HG03045 (cell line): ENCODE results near the gene KRT31.
"Not testable (repeated sequence)": the region's sequence is repeated elsewhere in the genome, so short reads cannot be mapped to it uniquely, and the experiment has no call there.

ENCODE experiments used
- ATAC-seq: cut with Tn5 transposase; IDR thresholded peaks from one replicate; pipeline ENCODE4 v1.9.1; 2021; ENCODE audit warnings: mild to moderate bottlenecking, moderate library complexity; ENCODE audit not compliant: unreplicated experiment

The KRT31 gene

GRCh38 chr17:41392278-41392677 lies 5.1 kb downstream of the KRT31 start:
- no peak for ATAC-seq

- no peak for ATAC-seq
Observed at GRCh38 chr17:41391535-41391934, 5.9 kb downstream of the KRT31 start.

- no peak for ATAC-seq
Observed at GRCh38 chr17:41390411-41390938, 6.9 kb downstream of the KRT31 start.

GRCh38 chr17:41387670-41388069 lies 9.7 kb downstream of the KRT31 start:
- no peak for ATAC-seq

GRCh38 chr17:41386227-41386626 lies 11.2 kb downstream of the KRT31 start:
- ATAC-seq, result no peak

- ATAC-seq, result no peak
Observed at GRCh38 chr17:41383690-41384089, 13.7 kb downstream of the KRT31 start.

- ATAC-seq, result no peak
Observed at GRCh38 chr17:41382394-41382793, 15.0 kb downstream of the KRT31 start.

GRCh38 chr17:41381943-41382342 lies 15.5 kb downstream of the KRT31 start, which contains the start of gene KRT34:
Gene KRT34 (minus strand): TSS chr17:41382306. CDS start chr17:41382246, 60 bp downstream.
- ATAC-seq, result not testable (repeated sequence)

GRCh38 chr17:41380091-41380490 lies 17.3 kb downstream of the KRT31 start:
- ATAC-seq, result not testable (repeated sequence)

- ATAC-seq, result no peak
Observed at GRCh38 chr17:41377546-41377945, 19.9 kb downstream of the KRT31 start.

GRCh38 chr17:41369713-41370112 lies 27.7 kb downstream of the KRT31 start, which contains the start of gene KRT33B:
Gene KRT33B (minus strand): TSS chr17:41369813. CDS start chr17:41369750, 63 bp downstream.
- no peak for ATAC-seq

GRCh38 chr17:41369023-41369422 lies 28.4 kb downstream of the KRT31 start:
- no peak for ATAC-seq

- ATAC-seq, result no peak
Observed at GRCh38 chr17:41367426-41368075, 29.9 kb downstream of the KRT31 start.

GRCh38 chr17:41366070-41366469 lies 31.3 kb downstream of the KRT31 start:
- ATAC-seq, result no peak

GRCh38 chr17:41363881-41364280 lies 33.5 kb downstream of the KRT31 start:
- no peak for ATAC-seq

GRCh38 chr17:41360296-41360995 lies 37.0 kb downstream of the KRT31 start:
- no peak for ATAC-seq

GRCh38 chr17:41354536-41354935 lies 42.9 kb downstream of the KRT31 start:
- ATAC-seq, result no peak

GRCh38 chr17:41352597-41353366 lies 44.6 kb downstream of the KRT31 start:
- no peak for ATAC-seq

GRCh38 chr17:41351177-41351576 lies 46.2 kb downstream of the KRT31 start:
- no peak for ATAC-seq

- ATAC-seq, result not testable (repeated sequence)
Observed at GRCh38 chr17:41350381-41350878, 47.0 kb downstream of the KRT31 start, which contains the start of gene KRT33A. Gene KRT33A (minus strand): TSS chr17:41350828. CDS start chr17:41350767, 61 bp downstream.
